IMR-90 (cell line): Measurements from ENCODE around the gene RAD1. TPM values are rescaled to one million over a fixed set of nuclear protein-coding genes. Genes with fewer than 3 reads are reported as not detected.

Experiments used
- ATAC-seq: fragments of 200-7000 bp; cut with Tn5 transposase; 2 replicates; pipeline ENCODE4 v1.9.1; 2020; ENCODE audit warnings: low read depth, mild to moderate bottlenecking, moderate library complexity
- BruUV-seq: library from RNA; stranded (reverse); fragments of 400-500 nt; replicated peaks from 2 replicates; lab custom pipeline; 2021; lab: Mats Ljungman, UMichigan
- CTCF ChIA-PET: fragments of 300-600 bp; formaldehyde crosslinking; extraction: SDS; loops from one replicate; lab custom pipeline; 2021; ENCODE audit warnings: antibody characterized with exemption; lab: Yijun Ruan, JAX
- POLR2A ChIA-PET: fragments of 300-600 bp; sonication (Branson Sonifier 250); formaldehyde crosslinking; loops from one replicate; lab custom pipeline; 2022; ENCODE audit warnings: antibody characterized with exemption; ENCODE audit not compliant: unreplicated experiment; lab: Charles Lee
- DNase-seq: peaks from one replicate; pipeline ENCODE4 v3.0.0; 2013
- H2AFZ ChIP-seq: replicated peaks from 2 replicates; pipeline ENCODE3; 2013; ENCODE audit warnings: low read length, mild to moderate bottlenecking; ENCODE audit not compliant: poor library complexity
- H2AK5ac ChIP-seq: 2 replicates; pipeline ENCODE4 v1.6.1; 2013; ENCODE audit warnings: low read depth, low read length, inconsistent platforms
- H2AK9ac ChIP-seq: replicated peaks from 2 replicates; pipeline ENCODE3; 2013; ENCODE audit warnings: mild to moderate bottlenecking, low read depth, low read length, moderate library complexity; ENCODE audit not compliant: poor library complexity
- H2BK120ac ChIP-seq: 2 replicates; pipeline ENCODE4 v1.6.1; 2013; ENCODE audit warnings: low read depth, low read length, inconsistent platforms
- H2BK15ac ChIP-seq: 3 replicates; pipeline ENCODE4 v1.6.1; 2013; ENCODE audit warnings: low read depth, low read length, inconsistent platforms
- H2BK20ac ChIP-seq: 2 replicates; pipeline ENCODE4 v1.6.1; 2013; ENCODE audit warnings: low read depth, mild to moderate bottlenecking, inconsistent platforms, low read length, moderate library complexity
- H2BK5ac ChIP-seq: 2 replicates; pipeline ENCODE4 v1.6.1; 2013; ENCODE audit warnings: mild to moderate bottlenecking, low read depth, low read length, inconsistent platforms; ENCODE audit not compliant: poor library complexity, severe bottlenecking
- H3K14ac ChIP-seq: replicated peaks from 2 replicates; pipeline ENCODE4 v1.6.1; 2013; ENCODE audit warnings: low read depth, low read length, inconsistent platforms
- H3K18ac ChIP-seq: 2 replicates; pipeline ENCODE4 v1.6.1; 2013; ENCODE audit warnings: low read depth, low read length, control low read depth
- H3K23ac ChIP-seq: 2 replicates; pipeline ENCODE4 v1.6.1; 2013; ENCODE audit warnings: low read depth, low read length, inconsistent platforms
- H3K27ac ChIP-seq: 2 replicates; pipeline ENCODE4 v1.5.1; 2013; ENCODE audit warnings: mild to moderate bottlenecking, control low read depth, low read length; ENCODE audit not compliant: insufficient read depth
- H3K27me3 ChIP-seq: 2 replicates; pipeline ENCODE4 v1.6.1; 2013; ENCODE audit warnings: low read length; ENCODE audit not compliant: control insufficient read depth, insufficient read depth
- H3K36me3 ChIP-seq: 2 replicates; pipeline ENCODE4 v1.6.1; 2013; ENCODE audit warnings: low read length, mixed read lengths; ENCODE audit not compliant: control insufficient read depth, insufficient read depth
- H3K4ac ChIP-seq: 2 replicates; pipeline ENCODE4 v1.6.1; 2013; ENCODE audit warnings: low read depth, low read length, inconsistent platforms
- H3K4me1 ChIP-seq: 2 replicates; pipeline ENCODE4 v1.6.1; 2013; ENCODE audit warnings: low read length, mixed read lengths; ENCODE audit not compliant: control insufficient read depth, insufficient read depth
- H3K4me2 ChIP-seq: 2 replicates; pipeline ENCODE4 v1.6.1; 2013; ENCODE audit warnings: low read depth, mild to moderate bottlenecking, control low read depth, low read length, moderate library complexity
- H3K4me3 ChIP-seq: 2 replicates; pipeline ENCODE4 v1.5.1; 2013; ENCODE audit warnings: low read depth, mild to moderate bottlenecking, control low read depth, low read length, moderate library complexity; ENCODE audit not compliant: insufficient read depth
- H3K56ac ChIP-seq: 2 replicates; pipeline ENCODE4 v1.6.1; 2013; ENCODE audit warnings: low read length, inconsistent platforms; ENCODE audit not compliant: insufficient read depth; ENCODE audit errors: extremely low read depth
- H3K79me1 ChIP-seq, 2 experiments: 2 replicates each; pipeline ENCODE4 v1.6.1; 2013; ENCODE audit warnings: low read length in 2 of 2, inconsistent platforms in 1 of 2, low read depth in 1 of 2
- H3K9ac ChIP-seq: 2 replicates; pipeline ENCODE4 v1.6.1; 2013; ENCODE audit warnings: low read depth, low read length, control low read depth
- H3K9me1 ChIP-seq: 2 replicates; pipeline ENCODE4 v1.6.1; 2013; ENCODE audit warnings: low read length, inconsistent platforms; ENCODE audit not compliant: insufficient read depth
- H3K9me3 ChIP-seq: 2 replicates; pipeline ENCODE4 v1.6.1; 2013; ENCODE audit warnings: low read length; ENCODE audit not compliant: control insufficient read depth, insufficient read depth
- H4K20me1 ChIP-seq: 2 replicates; pipeline ENCODE4 v1.6.1; 2013; ENCODE audit warnings: low read length, inconsistent platforms; ENCODE audit not compliant: insufficient read depth
- H4K5ac ChIP-seq: 2 replicates; pipeline ENCODE4 v1.6.1; 2013; ENCODE audit warnings: mild to moderate bottlenecking, low read depth, low read length, control low read depth
- H4K8ac ChIP-seq, 2 experiments: 2 replicates each; pipeline ENCODE4 v1.6.1; 2013; ENCODE audit warnings: low read depth in 2 of 2, low read length in 2 of 2, control low read depth in 1 of 2, inconsistent platforms in 1 of 2
- H4K91ac ChIP-seq: 2 replicates; pipeline ENCODE4 v1.6.1; 2013; ENCODE audit warnings: low read depth, low read length, inconsistent platforms; ENCODE audit not compliant: insufficient read depth
- CEBPB ChIP-seq: IDR thresholded peaks from 2 replicates; pipeline ENCODE4 v1.6.1; 2012; ENCODE audit warnings: low read depth, low read length, improper control_type of control experiment
- MXI1 ChIP-seq: IDR thresholded peaks from 2 replicates; pipeline ENCODE4 v1.6.1; 2012; ENCODE audit warnings: low read depth, mild to moderate bottlenecking, low read length, moderate library complexity, borderline replicate concordance
- NFE2L2 ChIP-seq: fragments of 150-350 bp; IDR thresholded peaks from 2 replicates; pipeline ENCODE4 v1.6.1; 2016; ENCODE audit warnings: low read depth, mild to moderate bottlenecking, low read length
- WGBS, 2 experiments: methylation state at CpG; one replicate each; pipeline versions ENCODE4 v1.1.5 to v1.1.7; 2013; ENCODE audit warnings: missing lambda C conversion rate in 2 of 2; ENCODE audit not compliant: insufficient read length in 1 of 2; ENCODE audit errors: extremely low coverage in 2 of 2; 5-methylcytosine and 5-hydroxymethylcytosine counted together
- dilution Hi-C: fragments of 300-500 bp; cut with HindIII; formaldehyde crosslinking; loops from one replicate; pipeline ENCODE4 v1.14.3; 2018; ENCODE audit warnings: low sequenced_read_pairs; ENCODE audit not compliant: unreplicated experiment
- in situ Hi-C: fragments of 300-500 bp; cut with MboI; formaldehyde crosslinking; loops from 3 replicates; pipeline ENCODE4 v1.14.3; 2019; ENCODE audit warnings: low sequenced_read_pairs, inconsistent platforms, mixed read lengths
- intact Hi-C: fragments of 100-400 bp; cut with micrococcal nuclease; formaldehyde crosslinking; loops from 2 replicates; pipeline ENCODE4 v1.10.0; 2022
- polyA plus RNA-seq, 3 experiments: library from polyadenylated mRNA; depleted of rRNA; stranded (reverse); fragments of >200 nt; gene quantifications; 2 replicates each; pipeline ENCODE4 v1.2.3, GENCODE V29; 2012; ENCODE audit warnings: low replicate concordance in 1 of 3
- total RNA-seq: library from RNA; depleted of rRNA; stranded (reverse); fragments of >200 nt; gene quantifications from 2 replicates; pipeline ENCODE4 v1.2.3, GENCODE V29; 2012

RAD1 gene
- total and polyA plus RNA-seq, 2 of the 4 experiments (the other 2 are of a cell fraction): 18.5 to 21.5 TPM

DNA sequence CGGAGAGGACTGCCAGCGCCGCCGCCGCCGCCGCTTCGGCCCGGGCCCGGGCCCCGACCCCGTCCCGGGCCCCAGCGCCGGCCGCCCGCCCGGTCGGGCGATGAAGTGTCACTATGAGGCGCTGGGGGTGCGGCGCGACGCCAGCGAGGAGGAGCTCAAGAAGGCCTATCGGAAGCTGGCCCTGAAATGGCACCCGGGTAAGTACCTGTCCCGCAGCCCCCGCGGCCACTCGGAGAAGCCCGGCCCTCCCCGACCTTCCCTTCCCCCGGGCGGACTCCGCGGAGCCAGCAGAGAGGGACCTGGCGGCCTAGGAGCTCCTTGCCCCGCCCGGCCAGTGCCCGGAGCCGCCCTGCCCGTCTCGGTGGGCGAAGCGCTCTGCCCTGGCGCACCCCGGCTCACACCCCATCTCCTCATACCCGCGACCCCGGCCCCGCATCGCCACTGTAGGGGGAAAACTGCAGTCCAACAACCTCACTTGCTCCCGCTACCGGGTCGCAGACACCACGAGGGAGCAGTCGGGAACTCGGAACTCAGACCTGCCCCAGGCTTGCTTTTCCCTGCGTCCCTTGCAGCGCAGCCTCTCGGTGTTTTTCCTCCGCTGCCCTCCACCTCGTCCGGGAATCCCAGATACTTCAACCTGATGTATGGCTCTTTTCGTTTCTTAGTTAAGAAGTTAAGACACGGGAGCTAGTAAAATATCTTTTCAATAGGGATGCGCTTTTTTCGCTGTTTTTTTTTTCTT lies 14.6 kb upstream of the RAD1 start:
- H2BK15ac ChIP-seq: no peak overlapping the region
- dilution Hi-C loops (no loop called here), in situ Hi-C loops (no loop called here), intact Hi-C loops (no loop called here)
- no peak overlapping the region for H2BK120ac ChIP-seq
- no peak overlapping the region for H2BK20ac ChIP-seq
- no peak overlapping the region for H4K91ac ChIP-seq
- peak overlapping the region; percentile 67; the same call in 1 of the 2 replicates for H3K14ac ChIP-seq
- H2AK9ac ChIP-seq: peak overlapping the region; percentile 91
- ChIA-PET CTCF (interaction anchor here (1.0 kb wide), 1 partner anchor 16 kb away, joined by 3 read pairs; no protein-coding TSS in a partner anchor), POLR2A (interaction anchor here (0.6 to 0.7 kb wide), 2 partner anchors 13 to 99 kb away, joined by 8 to 15 read pairs; no protein-coding TSS in a partner anchor)
- peak overlapping the region; percentile 86 for H2BK5ac ChIP-seq
- H3K9ac ChIP-seq: peak overlapping the region; percentile 71
- H4K8ac ChIP-seq: peak overlapping the region in 1 of 2 experiments; percentile 10; a peak in 1 of 4 replicates
- BruUV-seq: TSS peak; percentile 49
- H3K4me2 ChIP-seq: peak overlapping the region; percentile 87
- WGBS, 2 experiments: 0% methylated on average over 32 of the region's 70 CpGs; no CpG with 5 or more reads in 1 of the 2 experiments
- peaks cover 8% of the 10 kb centered on the region for H3K9me1 ChIP-seq
- H3K79me1 ChIP-seq: peaks cover 13 to 50% of the 10 kb centered on the region in 2 experiments
- no peaks in the 10 kb centered on the region for H3K9me3 ChIP-seq
- peak overlapping the region; percentile 50; the same call in 1 of the 2 replicates for H3K23ac ChIP-seq
- H4K20me1 ChIP-seq: peaks cover 15% of the 10 kb centered on the region
- H3K18ac ChIP-seq: peak overlapping the region; percentile 70
- H3K27ac ChIP-seq: peak overlapping the region; percentile 82
- H3K4me1 ChIP-seq: peaks cover 5% of the 10 kb centered on the region; the same call in 1 of the 2 replicates
- H3K56ac ChIP-seq: peak overlapping the region; percentile 69
- no peak for TF ChIP-seq CEBPB
- TF ChIP-seq NFE2L2: no peak
- peak; percentile 65; the same call in 1 of the 2 replicates for TF ChIP-seq MXI1
- H2AK5ac ChIP-seq: no peak overlapping the region
- peak overlapping the region; percentile 98 for H3K4me3 ChIP-seq
- no peaks in the 10 kb centered on the region for H3K27me3 ChIP-seq
- peak overlapping the region; percentile 95 for H2AFZ ChIP-seq
- no peaks in the 10 kb centered on the region; the same call in none of the 2 replicates for H3K36me3 ChIP-seq
- H4K5ac ChIP-seq: peak overlapping the region; percentile 30; the same call in 1 of the 2 replicates
- peak overlapping the region; percentile 69 for H3K4ac ChIP-seq
- ATAC-seq (peak; percentile 69), DNase-seq (peak; percentile 66)
